Hepatocyte (in vitro differentiated cells): ENCODE results near the gene SLC7A8. TPM values are rescaled to one million over a fixed set of nuclear protein-coding genes. Genes with fewer than 3 reads are reported as not detected.

Experiments used
- DNase-seq: peaks from one replicate; pipeline ENCODE4 v3.0.0-alpha.2; 2016; ENCODE audit warnings: low spot score
- H2AFZ ChIP-seq: fragments of 200-600 bp; sonication (generic); 2 replicates; pipeline ENCODE4 v1.6.0; 2016; ENCODE audit warnings: antibody characterized with exemption, mild to moderate bottlenecking
- H3K27ac ChIP-seq: fragments of 200-600 bp; sonication (generic); 2 replicates; pipeline ENCODE4 v1.5.1; 2016; ENCODE audit warnings: mild to moderate bottlenecking
- H3K27me3 ChIP-seq: fragments of 200-600 bp; sonication (generic); 2 replicates; pipeline ENCODE4 v1.6.1; 2016
- H3K36me3 ChIP-seq: fragments of 200-600 bp; sonication (generic); replicated peaks from 2 replicates; pipeline ENCODE4 v1.5.1; 2016; ENCODE audit warnings: low read depth; ENCODE audit not compliant: insufficient read depth
- H3K4me1 ChIP-seq: fragments of 200-600 bp; sonication (generic); 2 replicates; pipeline ENCODE4 v1.5.1; 2016; ENCODE audit warnings: mild to moderate bottlenecking, moderate library complexity; ENCODE audit not compliant: insufficient read depth
- H3K4me2 ChIP-seq: fragments of 200-600 bp; sonication (generic); 2 replicates; pipeline ENCODE4 v1.6.0; 2016
- H3K4me3 ChIP-seq: fragments of 200-600 bp; sonication (generic); 2 replicates; pipeline ENCODE4 v1.5.1; 2016; ENCODE audit warnings: mild to moderate bottlenecking
- H3K79me2 ChIP-seq: fragments of 200-600 bp; sonication (generic); 2 replicates; pipeline ENCODE4 v1.6.0; 2017; ENCODE audit warnings: mild to moderate bottlenecking
- H3K9me2 ChIP-seq: fragments of 200-600 bp; sonication (generic); replicated peaks from 2 replicates; pipeline ENCODE4 v1.6.0; 2017; ENCODE audit warnings: mild to moderate bottlenecking; ENCODE audit not compliant: insufficient read depth
- H3K9me3 ChIP-seq: fragments of 200-600 bp; sonication (generic); 2 replicates; pipeline ENCODE4 v1.5.1; 2016; ENCODE audit warnings: low read depth, mild to moderate bottlenecking
- H4K20me1 ChIP-seq: fragments of 200-600 bp; sonication (generic); 2 replicates; pipeline ENCODE4 v1.6.0; 2016; ENCODE audit warnings: mild to moderate bottlenecking; ENCODE audit not compliant: insufficient read depth, poor library complexity, severe bottlenecking
- EZH2 ChIP-seq: fragments of 200-600 bp; sonication (generic); IDR thresholded peaks from 2 replicates; pipeline ENCODE4 v1.6.1; 2016; ENCODE audit warnings: antibody characterized with exemption, mild to moderate bottlenecking, borderline replicate concordance
- EZH2phosphoT487 ChIP-seq: fragments of 200-600 bp; sonication (generic); IDR thresholded peaks from one replicate; pipeline ENCODE4 v1.6.1; 2018; ENCODE audit warnings: antibody characterized with exemption, mild to moderate bottlenecking, low read depth, moderate library complexity; ENCODE audit not compliant: unreplicated experiment, severe bottlenecking
- WGBS: methylation state at CpG from one replicate; pipeline ENCODE4 v1.1.6; 2016; ENCODE audit warnings: low lambda C conversion rate; ENCODE audit errors: missing lambda C conversion rate; 5-methylcytosine and 5-hydroxymethylcytosine counted together
- polyA plus RNA-seq: library from polyadenylated mRNA; unstranded; fragments of >200 nt; fragmentation: Nextera tagmentation; extraction: Ambion mirVana; gene quantifications from 2 replicates; pipeline ENCODE4 v1.2.1, GENCODE V29; 2016
- total RNA-seq: library from RNA; depleted of rRNA; stranded (reverse); fragments of >200 nt; gene quantifications from 2 replicates; pipeline ENCODE4 v1.2.3, GENCODE V29; 2014
- TF ChIP-seq, protein P1 (sequence below): fragments of 200-600 bp; sonication (generic); IDR thresholded peaks from 2 replicates; pipeline ENCODE4 v1.5.1; 2016; ENCODE audit warnings: antibody characterized with exemption, mild to moderate bottlenecking; ENCODE audit not compliant: poor library complexity

The SLC7A8 gene
- total and polyA plus RNA-seq, 2 experiments from 2014 or later = 54.6 to 123 TPM

DNA sequence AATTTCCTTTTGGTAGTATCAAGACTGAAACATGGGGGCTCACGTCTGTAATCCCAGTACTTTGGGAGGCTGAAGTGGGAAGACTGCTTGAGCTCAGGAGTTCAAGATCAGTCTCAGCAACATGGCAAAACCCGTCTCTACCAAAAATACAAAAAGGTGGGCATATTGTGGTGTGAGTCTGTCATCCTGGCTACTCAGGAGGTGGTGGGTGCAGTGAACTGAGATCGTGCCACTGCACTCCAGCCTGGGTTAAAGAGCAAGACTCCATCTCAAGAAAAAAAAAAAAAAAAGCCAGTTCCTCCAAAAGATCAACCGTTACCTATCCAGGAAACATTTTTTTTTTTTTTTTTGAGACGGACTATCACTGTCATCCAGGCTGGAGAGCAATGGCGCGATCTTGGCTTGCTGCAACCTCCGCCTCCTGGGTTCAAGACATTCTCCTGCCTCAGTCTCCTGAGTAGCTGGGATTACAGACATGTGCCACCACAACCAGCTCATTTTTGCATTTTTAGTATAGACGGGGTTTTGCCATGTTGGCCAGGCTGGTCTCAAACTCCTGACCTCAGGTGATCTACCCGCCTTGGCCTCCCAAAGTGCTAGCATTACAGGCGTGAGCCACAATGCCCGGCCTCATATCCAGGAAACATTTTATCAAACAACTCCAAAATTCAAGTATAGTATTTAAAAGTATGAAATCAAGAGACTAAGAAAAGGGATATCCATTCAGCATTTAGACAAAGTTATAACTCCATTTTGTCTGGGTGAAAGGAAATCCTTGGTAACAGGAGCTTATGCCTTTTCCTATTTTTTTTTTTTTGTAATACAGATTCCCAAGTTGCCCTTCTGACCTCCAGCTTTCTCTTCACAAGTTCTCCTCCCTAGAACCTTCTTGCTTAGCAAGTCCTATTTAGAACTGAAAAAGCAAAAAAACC, 91.9 kb downstream of the SLC7A8 start:
- Histone ChIP-seq H3K27me3 (no peaks in the 10 kb centered on the region), H4K20me1 (peaks cover 26% of the 10 kb centered on the region), H3K9me2 (no peaks in the 10 kb centered on the region), H3K36me3 (peaks cover 7% of the 10 kb centered on the region), H3K9me3 (no peaks in the 10 kb centered on the region), H3K4me2 (no peak overlapping the region), H2AFZ (no peak overlapping the region), H3K4me3 (no peak overlapping the region), H3K4me1 (peaks cover 8% of the 10 kb centered on the region), H3K79me2 (peaks cover 81% of the 10 kb centered on the region), H3K27ac (no peak overlapping the region)
- TF ChIP-seq EZH2 = no peak
- TF ChIP-seq, protein P1, sequence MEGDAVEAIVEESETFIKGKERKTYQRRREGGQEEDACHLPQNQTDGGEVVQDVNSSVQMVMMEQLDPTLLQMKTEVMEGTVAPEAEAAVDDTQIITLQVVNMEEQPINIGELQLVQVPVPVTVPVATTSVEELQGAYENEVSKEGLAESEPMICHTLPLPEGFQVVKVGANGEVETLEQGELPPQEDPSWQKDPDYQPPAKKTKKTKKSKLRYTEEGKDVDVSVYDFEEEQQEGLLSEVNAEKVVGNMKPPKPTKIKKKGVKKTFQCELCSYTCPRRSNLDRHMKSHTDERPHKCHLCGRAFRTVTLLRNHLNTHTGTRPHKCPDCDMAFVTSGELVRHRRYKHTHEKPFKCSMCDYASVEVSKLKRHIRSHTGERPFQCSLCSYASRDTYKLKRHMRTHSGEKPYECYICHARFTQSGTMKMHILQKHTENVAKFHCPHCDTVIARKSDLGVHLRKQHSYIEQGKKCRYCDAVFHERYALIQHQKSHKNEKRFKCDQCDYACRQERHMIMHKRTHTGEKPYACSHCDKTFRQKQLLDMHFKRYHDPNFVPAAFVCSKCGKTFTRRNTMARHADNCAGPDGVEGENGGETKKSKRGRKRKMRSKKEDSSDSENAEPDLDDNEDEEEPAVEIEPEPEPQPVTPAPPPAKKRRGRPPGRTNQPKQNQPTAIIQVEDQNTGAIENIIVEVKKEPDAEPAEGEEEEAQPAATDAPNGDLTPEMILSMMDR = no peak
- no peak for TF ChIP-seq EZH2phosphoT487
- no peak for DNase-seq
- 96% methylated on average over 11 of the region's 12 CpGs for WGBS

DNA sequence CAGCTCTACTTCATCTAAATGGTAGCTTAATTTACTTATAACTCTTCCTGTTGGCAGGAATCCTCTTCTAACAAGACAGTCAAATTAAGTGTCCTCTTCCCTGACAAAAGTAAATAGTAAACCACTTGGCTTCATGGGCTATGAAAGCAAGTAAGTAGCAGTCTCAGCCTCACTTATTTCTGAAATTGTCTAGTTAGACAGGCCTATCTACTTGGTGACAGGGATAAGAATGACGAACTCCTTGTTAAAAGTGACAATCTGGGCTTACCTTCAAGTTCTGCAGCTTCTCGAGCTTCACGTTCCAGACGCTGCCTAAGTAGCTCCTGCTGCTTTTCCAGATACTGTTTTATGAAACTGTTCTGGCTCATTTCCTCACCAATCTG, 93.2 kb downstream of the SLC7A8 start:
- Histone ChIP-seq H3K4me1 (peaks cover 7% of the 10 kb centered on the region), H3K27ac (no peak overlapping the region), H3K27me3 (no peaks in the 10 kb centered on the region), H3K79me2 (peaks cover 75% of the 10 kb centered on the region), H3K9me3 (no peaks in the 10 kb centered on the region), H3K4me2 (no peak overlapping the region), H4K20me1 (peaks cover 26% of the 10 kb centered on the region), H3K36me3 (peaks cover 7% of the 10 kb centered on the region), H2AFZ (no peak overlapping the region), H3K9me2 (no peaks in the 10 kb centered on the region), H3K4me3 (no peak overlapping the region)
- no peak for DNase-seq
- WGBS = 75% methylated on average over 4 of the region's 4 CpGs
- TF ChIP-seq EZH2phosphoT487 (no peak), EZH2 (no peak)
- TF ChIP-seq, protein P1 = no peak

DNA sequence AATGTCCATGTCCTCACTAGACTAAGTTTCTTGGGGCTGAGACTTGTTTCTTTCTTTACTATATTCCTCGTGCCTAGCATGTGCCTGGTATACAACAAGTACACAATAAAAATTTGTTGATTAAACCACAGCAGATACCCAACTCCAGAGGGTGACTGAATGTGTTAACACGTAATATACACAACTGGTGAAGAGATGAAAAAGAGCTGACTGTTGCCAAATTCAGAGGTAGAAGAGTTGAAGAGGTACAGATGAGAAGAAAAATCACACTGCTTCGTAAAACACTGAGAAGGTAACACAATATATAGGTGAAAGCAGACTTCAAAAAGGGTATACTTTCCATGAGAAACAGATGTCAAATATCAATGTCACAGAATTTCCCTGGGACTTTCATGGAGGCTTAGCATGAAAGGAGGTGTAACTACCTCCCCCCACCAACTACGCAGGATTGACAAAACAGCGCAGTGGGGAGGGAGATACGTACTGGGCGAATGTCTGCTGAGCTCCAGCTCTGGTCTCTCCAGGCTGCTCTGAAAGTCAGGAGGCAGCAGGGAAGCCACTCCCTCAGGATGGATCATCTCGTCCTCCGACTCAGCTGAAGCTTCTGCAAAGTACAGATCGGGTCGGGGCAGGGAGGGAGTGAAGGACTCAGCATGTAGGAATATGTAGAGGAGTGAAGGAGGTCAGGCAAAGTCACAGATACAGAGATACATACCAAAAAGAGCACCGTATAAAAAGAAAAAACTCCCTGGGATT, 93.8 kb downstream of the SLC7A8 start:
- Histone ChIP-seq H3K36me3 (peaks cover 7% of the 10 kb centered on the region), H2AFZ (no peak overlapping the region), H3K27me3 (no peaks in the 10 kb centered on the region), H3K4me3 (no peak overlapping the region), H4K20me1 (peaks cover 26% of the 10 kb centered on the region), H3K27ac (no peak overlapping the region), H3K9me3 (no peaks in the 10 kb centered on the region), H3K4me2 (no peak overlapping the region), H3K4me1 (peaks cover 7% of the 10 kb centered on the region), H3K9me2 (no peaks in the 10 kb centered on the region), H3K79me2 (peaks cover 78% of the 10 kb centered on the region)
- TF ChIP-seq EZH2phosphoT487 (no peak), EZH2 (no peak)
- TF ChIP-seq, protein P1 = no peak
- WGBS = 96% methylated on average over 12 of the region's 12 CpGs
- DNase-seq = no peak
